T-helper 17 cell (primary cell): Measurements from ENCODE around the gene CEMIP. TPM values are rescaled to one million over a fixed set of nuclear protein-coding genes. Genes with fewer than 3 reads are reported as not detected.
A peak's percentile ranks its signal among the peaks of the same experiment; 100 is the strongest.
"Not testable (repeated sequence)": the region's sequence is repeated elsewhere in the genome, so short reads cannot be mapped to it uniquely, and the experiment has no call there.

Experiments
- ATAC-seq: fragments of 150-1000 bp; cut with Tn5 transposase; 2 replicates; pipeline ENCODE4 v1.10.0; 2021; ENCODE audit warnings: mild to moderate bottlenecking, moderate library complexity
- DNase-seq, 3 donors: peaks; one replicate each; pipeline versions ENCODE4 v3.0.0 to v3.0.0-alpha.2; 2020 to 2021
- H3K9me3 ChIP-seq: one replicate; pipeline ENCODE4 v1.7.0; 2013; ENCODE audit warnings: low read length, mild to moderate bottlenecking; ENCODE audit not compliant: control insufficient read depth, poor library complexity, severe bottlenecking
- H3K27ac Mint-ChIP-seq: one replicate; pipeline ENCODE4 v1.8.0; 2022; ENCODE audit warnings: mild to moderate bottlenecking, moderate library complexity, mixed read lengths
- H3K27me3 Mint-ChIP-seq: one replicate; pipeline ENCODE4 v1.8.0; 2022; ENCODE audit warnings: mixed read lengths
- H3K36me3 Mint-ChIP-seq: one replicate; pipeline ENCODE4 v1.8.0; 2022; ENCODE audit warnings: low read depth, mixed read lengths
- H3K4me1 Mint-ChIP-seq: one replicate; pipeline ENCODE4 v1.8.0; 2022; ENCODE audit warnings: mild to moderate bottlenecking, mixed read lengths
- H3K4me3 Mint-ChIP-seq: one replicate; pipeline ENCODE4 v1.8.0; 2022; ENCODE audit warnings: mild to moderate bottlenecking, moderate library complexity, mixed read lengths
- total RNA-seq, 4 donors: library from RNA in 2 of 4; stranded (reverse) in 2 of 4; gene quantifications; one replicate each; pipeline ENCODE4 v1.2.3 and lab custom pipeline; 2022 to 2026

CEMIP gene
- total RNA-seq, 2 donors from 2014 or later, result 0.15 to 0.42 TPM

GRCh38 chr15:80965454-80965853 is 186.3 kb downstream of the CEMIP start:
- H3K4me1 Mint-ChIP-seq, result peaks cover 32% of the 10 kb centered on the region
- H3K9me3 ChIP-seq, DNase-seq, H3K4me3 Mint-ChIP-seq, H3K27ac Mint-ChIP-seq, ATAC-seq, H3K27me3 Mint-ChIP-seq: not testable (repeated sequence)
- peaks cover 11% of the 10 kb centered on the region for H3K36me3 Mint-ChIP-seq

GRCh38 chr15:80966431-80967197 is 187.4 kb downstream of the CEMIP start:
- no peak for ATAC-seq
- no peaks in the 10 kb centered on the region for H3K9me3 ChIP-seq
- peaks cover 30% of the 10 kb centered on the region for H3K4me1 Mint-ChIP-seq
- H3K36me3 Mint-ChIP-seq, result peaks cover 12% of the 10 kb centered on the region
- no peaks in the 10 kb centered on the region for H3K27me3 Mint-ChIP-seq
- H3K27ac Mint-ChIP-seq, result peak overlapping the region; percentile 9
- H3K4me3 Mint-ChIP-seq, result no peak overlapping the region
- no peak for DNase-seq

- no peaks in the 10 kb centered on the region for H3K27me3 Mint-ChIP-seq
- H3K36me3 Mint-ChIP-seq, result peaks cover 12% of the 10 kb centered on the region
- H3K4me1 Mint-ChIP-seq, result peaks cover 23% of the 10 kb centered on the region
- DNase-seq (no peak), ATAC-seq (no peak)
- no peak overlapping the region for H3K4me3 Mint-ChIP-seq
- H3K9me3 ChIP-seq, result no peaks in the 10 kb centered on the region
- H3K27ac Mint-ChIP-seq, result no peak overlapping the region
These were observed 188.3 kb downstream of the CEMIP start for GRCh38 chr15:80967451-80967850.

- Mint-ChIP-seq H3K27me3 (no peaks in the 10 kb centered on the region), H3K27ac (no peak overlapping the region), H3K4me1 (peaks cover 17% of the 10 kb centered on the region), H3K36me3 (peaks cover 8% of the 10 kb centered on the region), H3K4me3 (no peak overlapping the region)
- no peaks in the 10 kb centered on the region for H3K9me3 ChIP-seq
- no peak for DNase-seq
- ATAC-seq, result no peak
These were observed 188.9 kb downstream of the CEMIP start for GRCh38 chr15:80967991-80968510.

GRCh38 chr15:80969316-80969715 is 190.1 kb downstream of the CEMIP start:
- Mint-ChIP-seq H3K27ac (no peak overlapping the region), H3K36me3 (peaks cover 6% of the 10 kb centered on the region), H3K4me1 (peaks cover 16% of the 10 kb centered on the region), H3K4me3 (no peak overlapping the region), H3K27me3 (no peaks in the 10 kb centered on the region)
- DNase-seq (no peak), ATAC-seq (no peak)
- no peaks in the 10 kb centered on the region for H3K9me3 ChIP-seq

- peak; percentile 26 to 52 (median 30) for DNase-seq
- Mint-ChIP-seq H3K4me1 (peaks cover 16% of the 10 kb centered on the region), H3K36me3 (peaks cover 5% of the 10 kb centered on the region), H3K27ac (no peak overlapping the region), H3K4me3 (no peak overlapping the region), H3K27me3 (no peaks in the 10 kb centered on the region)
- H3K9me3 ChIP-seq, result no peaks in the 10 kb centered on the region
- ATAC-seq, result peak; percentile 73
These were observed 191.0 kb downstream of the CEMIP start for GRCh38 chr15:80970018-80970657.

- Mint-ChIP-seq H3K36me3 (peaks cover 5% of the 10 kb centered on the region), H3K27ac (no peak overlapping the region), H3K4me3 (no peak overlapping the region), H3K4me1 (peaks cover 21% of the 10 kb centered on the region), H3K27me3 (no peaks in the 10 kb centered on the region)
- ATAC-seq (no peak), DNase-seq (no peak)
- no peaks in the 10 kb centered on the region for H3K9me3 ChIP-seq
These were observed 191.5 kb downstream of the CEMIP start for GRCh38 chr15:80970658-80971057.

- Mint-ChIP-seq H3K36me3 (peaks cover 5% of the 10 kb centered on the region), H3K27ac (no peak overlapping the region), H3K27me3 (no peaks in the 10 kb centered on the region), H3K4me1 (peaks cover 21% of the 10 kb centered on the region), H3K4me3 (no peak overlapping the region)
- no peak for ATAC-seq
- no peak for DNase-seq
- no peaks in the 10 kb centered on the region for H3K9me3 ChIP-seq
These were observed 192.0 kb downstream of the CEMIP start for GRCh38 chr15:80971143-80971542.

GRCh38 chr15:80972276-80972675 is 193.1 kb downstream of the CEMIP start:
- H3K4me1 Mint-ChIP-seq, result peaks cover 23% of the 10 kb centered on the region
- no peaks in the 10 kb centered on the region for H3K9me3 ChIP-seq
- no peak overlapping the region for H3K4me3 Mint-ChIP-seq
- ATAC-seq, result no peak
- no peaks in the 10 kb centered on the region for H3K27me3 Mint-ChIP-seq
- H3K36me3 Mint-ChIP-seq, result peaks cover 3% of the 10 kb centered on the region
- no peak overlapping the region for H3K27ac Mint-ChIP-seq
- no peak for DNase-seq

GRCh38 chr15:80974914-80975313 is 195.7 kb downstream of the CEMIP start:
- peak overlapping the region; percentile 68 for H3K27ac Mint-ChIP-seq
- H3K9me3 ChIP-seq, result no peaks in the 10 kb centered on the region
- H3K36me3 Mint-ChIP-seq, result peaks cover 5% of the 10 kb centered on the region
- peaks cover 31% of the 10 kb centered on the region for H3K4me1 Mint-ChIP-seq
- H3K27me3 Mint-ChIP-seq, result no peaks in the 10 kb centered on the region
- DNase-seq (no peak), ATAC-seq (no peak)
- peak overlapping the region; percentile 7 for H3K4me3 Mint-ChIP-seq

GRCh38 chr15:80976851-80977250 is 197.7 kb downstream of the CEMIP start:
- no peaks in the 10 kb centered on the region for H3K9me3 ChIP-seq
- Mint-ChIP-seq H3K27ac (peak overlapping the region; percentile 76), H3K36me3 (peaks cover 2% of the 10 kb centered on the region), H3K27me3 (no peaks in the 10 kb centered on the region), H3K4me3 (no peak overlapping the region), H3K4me1 (peaks cover 24% of the 10 kb centered on the region)
- no peak for ATAC-seq
- DNase-seq, result no peak

- Mint-ChIP-seq H3K36me3 (peaks cover 2% of the 10 kb centered on the region), H3K27me3 (no peaks in the 10 kb centered on the region), H3K27ac (peak overlapping the region; percentile 76), H3K4me1 (peaks cover 30% of the 10 kb centered on the region), H3K4me3 (no peak overlapping the region)
- no peaks in the 10 kb centered on the region for H3K9me3 ChIP-seq
- ATAC-seq, result peak; percentile 61
- DNase-seq, result peak in 2 of 3 donors; percentile 11 to 12
These were observed 198.5 kb downstream of the CEMIP start for GRCh38 chr15:80977627-80978036.

- peak overlapping the region; percentile 4 for H3K27ac Mint-ChIP-seq
- H3K4me3 Mint-ChIP-seq, result no peak overlapping the region
- H3K9me3 ChIP-seq, result no peaks in the 10 kb centered on the region
- no peak for DNase-seq
- H3K36me3 Mint-ChIP-seq, result peaks cover 5% of the 10 kb centered on the region
- peaks cover 35% of the 10 kb centered on the region for H3K4me1 Mint-ChIP-seq
- ATAC-seq, result no peak
- no peaks in the 10 kb centered on the region for H3K27me3 Mint-ChIP-seq
These were observed 199.6 kb downstream of the CEMIP start for GRCh38 chr15:80978685-80979329.
